DMS153 treated with DMSO at 0.1 percent for 48 hours (cell line): ENCODE results near the gene FCHO1.

ENCODE experiments used
- DNase-seq: peaks from one replicate; lab custom pipeline; 2025; ENCODE audit not compliant: unreplicated experiment; lab: John Stamatoyannopoulos, UW

The FCHO1 gene

GRCh38 chr19:17751103-17751911, at the start of gene FCHO1:
Gene FCHO1, plus strand, starts transcription at chr19:17751477. Its CDS starts 3,688 bp downstream, at chr19:17755165.
- no peak for DNase-seq

GRCh38 chr19:17703824-17704463, 47.3 kb upstream of the FCHO1 start:
- DNase-seq: no peak

GRCh38 chr19:17706750-17707181, 44.5 kb upstream of the FCHO1 start:
- DNase-seq: no peak

- no peak for DNase-seq
Observed at GRCh38 chr19:17711851-17712250, 39.4 kb upstream of the FCHO1 start.

- no peak for DNase-seq
Observed at GRCh38 chr19:17716309-17716929, 34.9 kb upstream of the FCHO1 start.

- no peak for DNase-seq
Observed at GRCh38 chr19:17718550-17718946, 32.7 kb upstream of the FCHO1 start.

GRCh38 chr19:17718947-17719711, 32.1 kb upstream of the FCHO1 start, which contains the start of gene MAP1S:
Gene MAP1S, plus strand, starts transcription at chr19:17719480. Its CDS starts 23 bp downstream, at chr19:17719503.
- peak; percentile 25 for DNase-seq

GRCh38 chr19:17719730-17720400, 31.4 kb upstream of the FCHO1 start:
- DNase-seq: no peak

- DNase-seq: no peak
Observed at GRCh38 chr19:17720440-17720839, 30.8 kb upstream of the FCHO1 start.

- DNase-seq: no peak
Observed at GRCh38 chr19:17721111-17721628, 30.1 kb upstream of the FCHO1 start.

- no peak for DNase-seq
Observed at GRCh38 chr19:17721821-17722220, 29.5 kb upstream of the FCHO1 start.

- DNase-seq: no peak
Observed at GRCh38 chr19:17722655-17723240, 28.5 kb upstream of the FCHO1 start.

- DNase-seq: no peak
Observed at GRCh38 chr19:17724655-17725054, 26.6 kb upstream of the FCHO1 start.

- DNase-seq: no peak
Observed at GRCh38 chr19:17725422-17726078, 25.7 kb upstream of the FCHO1 start.

- DNase-seq: no peak
Observed at GRCh38 chr19:17726136-17726741, 25.0 kb upstream of the FCHO1 start.

GRCh38 chr19:17726964-17727773, 24.1 kb upstream of the FCHO1 start:
- DNase-seq: no peak

GRCh38 chr19:17727843-17728242, 23.4 kb upstream of the FCHO1 start:
- no peak for DNase-seq

- no peak for DNase-seq
Observed at GRCh38 chr19:17733127-17733526, 18.1 kb upstream of the FCHO1 start.
